ENCODE results near the gene CEBPB. TPM values are rescaled to one million over a fixed set of nuclear protein-coding genes. Genes with fewer than 3 reads are reported as not detected.
A peak's percentile ranks its signal among the peaks of the same experiment; 100 is the strongest.
"Not testable (repeated sequence)": the region's sequence is repeated elsewhere in the genome, so short reads cannot be mapped to it uniquely, and the experiment has no call there.

Gene CEBPB
- polyA plus RNA-seq, 1 experiment, result 24.6 TPM

DNA sequence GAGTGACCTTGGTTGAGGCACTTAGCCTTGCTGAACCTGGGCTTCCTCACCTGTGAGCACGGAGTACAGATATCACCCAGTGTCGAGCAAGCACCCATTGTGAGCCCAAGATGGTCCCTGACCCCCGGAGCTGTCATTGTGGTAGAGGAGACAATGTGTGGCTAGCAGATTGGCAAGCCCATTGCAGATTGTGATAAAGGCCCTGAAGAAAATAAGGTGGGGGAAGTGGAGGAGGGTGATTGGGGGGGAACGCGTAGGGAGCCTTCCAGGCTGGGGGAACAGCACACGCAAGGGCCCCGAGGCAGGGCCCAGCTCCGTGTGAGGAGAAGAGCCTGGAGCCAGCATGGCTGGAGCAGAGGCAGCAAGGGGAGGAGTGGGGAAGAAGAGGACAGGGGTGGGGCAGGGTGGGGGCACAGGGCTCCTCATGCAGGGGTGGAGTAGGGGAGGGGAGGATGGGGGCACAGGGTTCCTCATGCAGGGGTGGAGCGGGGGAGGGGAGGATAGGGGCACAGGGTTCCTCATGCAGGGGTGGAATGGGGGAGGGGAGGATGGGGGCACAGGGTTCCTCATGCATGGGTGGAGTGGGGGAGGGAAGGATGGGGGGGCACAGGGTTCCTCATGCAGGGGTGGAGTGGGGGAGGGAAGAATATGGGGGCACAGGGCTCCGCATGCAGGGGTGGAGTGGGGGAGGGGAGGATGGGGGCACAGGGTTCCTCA, 7.0 kb downstream of the CEBPB start:
- POLR2A ChIA-PET, result interaction anchor here (0.6 kb wide), 1 partner anchor 219 kb away, joined by 10 read pairs; no protein-coding TSS in a partner anchor
- DNase-seq (ENCODE audit: low read depth), result no peak
- CTCF ChIA-PET, result interaction anchor here (0.5 to 0.9 kb wide), 3 partner anchors 91 to 390 kb away, joined by 3 to 5 read pairs (median 4); no protein-coding TSS in a partner anchor

DNA sequence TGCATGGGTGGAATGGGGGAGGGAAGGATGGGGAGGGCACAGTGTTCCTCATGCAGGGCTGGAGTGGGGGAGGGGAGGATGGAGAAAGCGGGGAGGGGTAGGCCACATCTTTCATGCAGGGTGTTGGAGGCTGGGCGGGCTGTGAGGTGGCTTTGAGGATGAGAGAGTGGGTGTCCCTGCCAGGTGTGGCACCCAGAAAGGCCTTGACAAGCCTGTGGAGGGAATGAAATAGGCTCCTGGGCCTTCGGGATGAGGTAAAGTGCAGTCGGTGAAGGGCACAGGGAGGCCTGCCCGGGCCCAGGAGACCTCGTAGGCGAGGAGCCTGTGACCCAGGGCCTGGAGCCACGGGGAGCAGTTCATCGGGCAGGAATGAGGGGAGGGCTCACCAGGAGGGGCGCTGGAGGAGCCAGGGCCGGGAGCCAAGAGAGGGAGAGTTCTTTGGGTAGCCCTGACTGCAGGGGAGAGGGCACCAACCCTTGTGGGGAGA, 7.6 kb downstream of the CEBPB start:
- Histone ChIP-seq H3K4me3 (ENCODE audit: low read depth, low read length) (no peak overlapping the region), H3K36me3 (ENCODE audit: control insufficient read depth, insufficient read depth, low read length) (peaks cover 19% of the 10 kb centered on the region), H3K27me3 (ENCODE audit: control insufficient read depth, insufficient read depth, low read length) (no peaks in the 10 kb centered on the region)
- 0 out of 2 replicates have a peak, but pooled peaks have one; percentile 3 for TF ChIP-seq CTCF (IDR thresholded peaks at IDR 0.05; ENCODE audit: insufficient read depth, low read depth, low read length)
- CTCF ChIA-PET, result no interaction called here
- POLR2A ChIA-PET, result no interaction called here
- no peak for DNase-seq (ENCODE audit: low read depth)

More for the DNA sequence above, 7.0 kb downstream of the CEBPB start:
- peaks cover 22% of the 10 kb centered on the region for H3K36me3 ChIP-seq (ENCODE audit: control insufficient read depth, insufficient read depth, low read length)
- no peaks in the 10 kb centered on the region for H3K27me3 ChIP-seq (ENCODE audit: control insufficient read depth, insufficient read depth, low read length)
- no peak for TF ChIP-seq CTCF (IDR thresholded peaks at IDR 0.05; ENCODE audit: insufficient read depth, low read depth, low read length)
- no peak overlapping the region for H3K4me3 ChIP-seq (ENCODE audit: low read depth, low read length)

DNA sequence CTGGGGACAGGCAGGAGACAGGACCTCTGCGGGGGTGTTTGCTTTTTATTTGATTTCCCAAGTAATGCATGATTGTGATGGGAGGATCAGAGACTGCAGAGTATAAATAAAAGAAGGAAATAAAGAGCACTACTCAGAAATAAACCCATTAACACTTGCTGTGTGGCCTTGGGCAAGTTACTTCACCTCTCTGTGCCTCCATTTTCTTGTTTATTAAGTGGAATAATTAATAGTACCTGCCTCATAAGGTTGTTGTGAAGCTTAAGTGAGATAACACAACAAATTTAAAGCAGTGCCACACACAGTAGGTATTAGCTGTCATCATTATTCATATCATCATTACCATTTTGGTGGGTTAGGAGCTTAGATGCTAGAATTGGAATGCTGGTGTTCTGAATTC, 8.1 kb downstream of the CEBPB start:
- CTCF ChIA-PET, result no interaction called here
- Histone ChIP-seq H3K4me3 (ENCODE audit: low read depth, low read length) (no peak overlapping the region), H3K27me3 (ENCODE audit: control insufficient read depth, insufficient read depth, low read length) (no peaks in the 10 kb centered on the region), H3K36me3 (ENCODE audit: control insufficient read depth, insufficient read depth, low read length) (peaks cover 16% of the 10 kb centered on the region)
- no peak for DNase-seq (ENCODE audit: low read depth)
- no peak for TF ChIP-seq CTCF (IDR thresholded peaks at IDR 0.05; ENCODE audit: insufficient read depth, low read depth, low read length)
- POLR2A ChIA-PET, result interaction anchor here (0.7 kb wide), 1 partner anchor 383 kb away, joined by 7 read pairs; no protein-coding TSS in a partner anchor

DNA sequence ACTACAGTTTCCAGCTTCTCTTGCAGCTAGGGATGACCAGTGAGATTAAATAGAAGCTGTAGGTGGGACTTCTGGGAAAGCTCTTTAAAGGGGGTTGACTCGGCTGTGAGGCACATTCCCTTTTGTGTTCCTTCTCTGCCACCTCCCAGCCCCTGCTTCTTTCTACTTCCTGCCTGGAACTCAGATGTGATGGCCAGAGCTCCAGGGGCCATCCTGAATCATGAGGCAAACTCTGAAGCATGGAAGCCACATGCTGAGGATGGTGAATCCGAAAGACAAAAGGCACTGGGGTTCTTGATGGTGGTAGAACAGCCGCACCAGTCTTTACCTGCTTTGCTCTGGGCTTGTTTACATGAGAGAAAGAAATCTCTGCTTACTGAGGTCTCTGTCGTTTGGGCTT, 9.1 kb downstream of the CEBPB start:
- Histone ChIP-seq H3K4me3 (ENCODE audit: low read depth, low read length) (no peak overlapping the region), H3K27me3 (ENCODE audit: control insufficient read depth, insufficient read depth, low read length) (no peaks in the 10 kb centered on the region), H3K36me3 (ENCODE audit: control insufficient read depth, insufficient read depth, low read length) (peaks cover 8% of the 10 kb centered on the region)
- ChIA-PET POLR2A (interaction anchor here (0.7 kb wide), 1 partner anchor 382 kb away, joined by 7 read pairs; no protein-coding TSS in a partner anchor), CTCF (interaction anchor here (0.8 kb wide), 1 partner anchor 77 kb away, joined by 3 read pairs; no protein-coding TSS in a partner anchor)
- TF ChIP-seq CTCF (IDR thresholded peaks at IDR 0.05; ENCODE audit: insufficient read depth, low read depth, low read length), result no peak
- no peak for DNase-seq (ENCODE audit: low read depth)

DNA sequence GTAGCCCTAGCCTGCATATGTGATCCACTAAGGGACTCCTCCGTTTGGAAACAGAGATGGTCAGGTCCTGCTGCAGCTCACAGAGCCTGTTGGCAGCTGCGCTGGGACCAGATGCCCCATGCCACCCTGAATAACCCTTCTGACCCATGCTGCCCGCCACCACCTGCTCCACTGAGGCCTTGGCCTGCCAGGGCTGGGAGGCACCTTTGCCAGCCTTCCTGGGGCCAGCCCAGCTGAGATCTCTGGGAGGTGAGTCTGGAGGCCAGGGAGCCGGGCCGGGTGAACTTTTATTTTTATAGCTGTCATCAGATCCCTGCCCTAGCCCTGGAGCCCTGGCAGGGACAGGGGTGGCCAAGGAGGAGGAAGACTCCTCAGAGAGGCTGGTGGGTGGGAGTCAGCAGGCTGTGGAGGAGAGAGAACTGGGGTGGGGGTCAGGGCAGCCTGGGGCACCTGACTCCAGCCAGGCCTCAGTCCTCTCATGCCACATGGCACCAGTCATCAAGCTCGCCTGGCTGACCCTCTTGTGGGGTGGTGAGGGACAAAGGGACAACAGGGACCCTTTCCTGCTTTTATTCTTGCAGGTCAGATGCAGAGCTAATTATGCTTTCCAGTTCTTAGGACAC, 10.0 kb downstream of the CEBPB start:
- Histone ChIP-seq H3K27me3 (ENCODE audit: control insufficient read depth, insufficient read depth, low read length) (no peaks in the 10 kb centered on the region), H3K36me3 (ENCODE audit: control insufficient read depth, insufficient read depth, low read length) (no peaks in the 10 kb centered on the region; the same call in 1 of the 2 replicates), H3K4me3 (ENCODE audit: low read depth, low read length) (no peak overlapping the region)
- DNase-seq (ENCODE audit: low read depth), result no peak
- POLR2A ChIA-PET, result no interaction called here
- CTCF ChIA-PET, result interaction anchor here (1.5 kb wide), 1 partner anchor 10 kb away, joined by 6 read pairs; no protein-coding TSS in a partner anchor
- no peak for TF ChIP-seq CTCF (IDR thresholded peaks at IDR 0.05; ENCODE audit: insufficient read depth, low read depth, low read length)

GRCh38 chr20:50201710-50202109, 11.1 kb downstream of the CEBPB start:
- H3K4me3 ChIP-seq (ENCODE audit: low read depth, low read length); DNase-seq (ENCODE audit: low read depth); H3K27me3 ChIP-seq (ENCODE audit: control insufficient read depth, insufficient read depth, low read length); POLR2A ChIA-PET; H3K36me3 ChIP-seq (ENCODE audit: control insufficient read depth, insufficient read depth, low read length): not testable (repeated sequence)
- CTCF ChIA-PET, result interaction anchor here (1.4 to 1.5 kb wide), 2 partner anchors 9 to 10 kb away, joined by 4 to 6 read pairs; no protein-coding TSS in a partner anchor

All from BJ (cell line).